GM19467 (cell line): ENCODE measurements around the gene DOCK8.
"Not testable (repeated sequence)": the region's sequence is repeated elsewhere in the genome, so short reads cannot be mapped to it uniquely, and the experiment has no call there.

Experiments used
- ATAC-seq: cut with Tn5 transposase; IDR thresholded peaks from one replicate; pipeline ENCODE4 v1.9.1; 2021; ENCODE audit warnings: mild to moderate bottlenecking, moderate library complexity; ENCODE audit not compliant: unreplicated experiment

Gene DOCK8

GRCh38 chr9:404234-404633, 189.6 kb downstream of the DOCK8 start:
- no peak for ATAC-seq

DNA sequence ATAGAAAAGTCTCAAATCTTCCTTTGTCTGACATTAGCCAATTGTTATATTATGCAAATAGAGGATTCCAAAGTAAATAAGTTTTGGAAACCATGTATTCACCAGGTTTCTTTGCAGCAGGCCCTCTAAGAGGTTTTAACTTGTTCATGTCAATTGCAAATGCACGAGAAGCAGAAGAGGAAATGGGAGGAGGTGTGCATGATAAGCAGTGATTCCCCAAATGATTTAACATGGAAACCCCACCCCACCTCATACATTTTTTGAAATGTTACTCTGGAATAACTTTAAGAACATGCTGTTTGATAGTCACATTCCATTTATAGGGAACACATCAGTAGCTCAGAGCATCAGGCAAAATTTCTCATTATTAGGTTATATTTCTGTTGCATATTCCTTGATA, 190.7 kb downstream of the DOCK8 start:
- no peak for ATAC-seq

GRCh38 chr9:406886-407654, 192.4 kb downstream of the DOCK8 start:
- ATAC-seq = no peak

GRCh38 chr9:409655-410054, 195.0 kb downstream of the DOCK8 start:
- not testable (repeated sequence) for ATAC-seq

DNA sequence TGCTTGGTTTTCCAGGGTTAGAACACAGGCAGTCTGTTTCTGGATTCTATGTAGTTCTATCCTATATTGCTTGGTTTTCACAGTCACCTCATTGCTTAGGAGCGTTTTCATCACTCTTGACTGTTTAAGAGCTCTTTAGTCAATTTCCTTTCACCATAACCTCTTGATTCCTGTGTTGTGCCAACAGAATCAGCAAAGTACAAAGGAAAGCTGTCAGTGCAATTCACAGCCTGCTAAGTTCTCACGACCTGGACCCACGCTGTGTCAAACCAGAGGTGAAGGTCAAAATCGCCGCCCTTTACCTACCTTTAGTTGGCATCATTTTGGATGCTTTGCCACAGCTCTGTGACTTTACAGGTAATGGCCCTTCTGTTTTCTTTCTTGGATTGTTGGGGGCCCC, 199.9 kb downstream of the DOCK8 start:
- no peak for ATAC-seq

GRCh38 chr9:419571-420171, 205.0 kb downstream of the DOCK8 start:
- no peak for ATAC-seq

- ATAC-seq = no peak
These were observed 207.2 kb downstream of the DOCK8 start for GRCh38 chr9:421896-422295.

GRCh38 chr9:426264-426663, 211.6 kb downstream of the DOCK8 start:
- ATAC-seq = no peak

DNA sequence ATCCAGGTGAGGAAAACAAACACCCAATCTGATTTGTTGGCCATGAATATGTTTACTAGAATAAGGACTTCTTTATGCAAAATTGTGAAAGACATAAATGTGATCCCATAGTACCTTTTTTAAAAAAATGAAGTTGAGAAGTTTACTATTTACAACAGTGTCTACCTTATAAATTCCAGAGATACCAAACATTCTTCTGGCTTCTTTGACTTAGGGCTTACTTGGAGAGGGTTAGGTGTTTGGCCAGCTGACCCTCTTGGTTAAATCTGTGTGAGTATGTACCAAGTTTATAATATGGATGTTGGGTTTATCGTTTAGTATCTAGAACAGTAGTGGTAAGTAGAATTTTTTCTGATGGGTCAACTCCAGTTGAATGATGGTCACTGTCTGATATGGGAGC, 212.3 kb downstream of the DOCK8 start:
- no peak for ATAC-seq

DNA sequence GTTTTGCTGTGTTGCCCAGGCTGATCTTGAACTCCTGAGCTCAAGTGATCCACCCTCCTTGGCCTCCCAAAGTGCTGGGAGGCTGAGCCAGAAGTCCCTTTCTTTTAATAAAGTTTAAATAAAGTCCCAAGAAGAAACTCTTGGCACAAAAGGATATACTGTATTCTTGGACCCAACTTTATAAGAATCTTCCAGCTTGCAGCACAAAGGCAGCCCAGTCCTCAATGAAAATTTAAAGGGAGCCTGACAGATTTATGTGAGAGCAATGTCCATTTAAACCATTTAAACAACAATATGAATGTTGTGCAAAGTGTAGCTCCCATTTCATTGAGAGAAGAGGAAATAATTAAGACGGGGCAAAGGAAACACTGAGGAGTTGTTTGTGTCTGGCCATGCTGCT, 217.0 kb downstream of the DOCK8 start:
- no peak for ATAC-seq

- ATAC-seq = no peak
These were observed 221.8 kb downstream of the DOCK8 start for GRCh38 chr9:436482-436881.

DNA sequence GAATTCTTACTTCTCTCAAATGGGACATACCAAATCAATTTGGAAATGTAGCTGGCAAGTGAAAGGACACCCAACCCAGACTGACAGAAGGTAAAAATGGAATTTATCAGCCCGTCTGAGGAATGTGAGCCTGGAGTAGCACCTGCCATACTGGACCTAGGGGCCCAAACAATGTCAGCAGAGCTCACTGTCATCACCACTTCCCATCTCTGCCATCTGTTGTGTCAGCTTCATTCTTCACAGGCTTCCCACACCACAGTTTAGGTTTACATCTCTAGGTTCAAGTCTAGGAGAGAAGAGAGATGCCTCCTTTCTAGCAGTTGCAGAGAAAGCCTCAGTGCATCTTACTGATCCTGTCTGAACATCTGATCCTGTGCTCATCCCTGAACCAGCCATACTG, 222.4 kb downstream of the DOCK8 start:
- no peak for ATAC-seq

- no peak for ATAC-seq
These were observed 222.9 kb downstream of the DOCK8 start for GRCh38 chr9:437574-438001.

- ATAC-seq = no peak
These were observed 223.4 kb downstream of the DOCK8 start for GRCh38 chr9:438066-438465.

GRCh38 chr9:438961-439768, 224.5 kb downstream of the DOCK8 start:
- no peak for ATAC-seq

- ATAC-seq = no peak
These were observed 226.5 kb downstream of the DOCK8 start for GRCh38 chr9:441126-441525.

- ATAC-seq = no peak
These were observed 229.9 kb downstream of the DOCK8 start for GRCh38 chr9:444528-444927.

DNA sequence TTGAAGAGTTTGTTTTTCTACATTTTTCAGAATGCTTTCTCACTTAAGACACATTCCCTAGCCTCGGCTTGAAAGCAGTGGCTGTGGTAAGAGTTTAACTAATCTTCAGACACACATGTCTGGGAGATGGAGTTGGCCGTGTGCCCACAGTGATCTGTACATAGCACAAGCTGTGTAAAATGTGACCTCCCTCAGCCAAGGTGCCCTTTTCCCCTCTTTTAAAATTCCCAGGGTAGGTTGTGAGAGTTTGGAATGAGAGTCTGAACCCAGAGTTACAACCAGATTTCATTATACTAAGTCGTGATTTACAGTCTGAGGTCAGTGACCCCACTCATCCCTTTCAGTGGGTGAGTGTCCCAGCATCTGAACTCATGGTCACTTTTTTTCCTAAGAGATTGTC, 230.4 kb downstream of the DOCK8 start:
- no peak for ATAC-seq

- no peak for ATAC-seq
These were observed 231.5 kb downstream of the DOCK8 start for GRCh38 chr9:446074-446699.

DNA sequence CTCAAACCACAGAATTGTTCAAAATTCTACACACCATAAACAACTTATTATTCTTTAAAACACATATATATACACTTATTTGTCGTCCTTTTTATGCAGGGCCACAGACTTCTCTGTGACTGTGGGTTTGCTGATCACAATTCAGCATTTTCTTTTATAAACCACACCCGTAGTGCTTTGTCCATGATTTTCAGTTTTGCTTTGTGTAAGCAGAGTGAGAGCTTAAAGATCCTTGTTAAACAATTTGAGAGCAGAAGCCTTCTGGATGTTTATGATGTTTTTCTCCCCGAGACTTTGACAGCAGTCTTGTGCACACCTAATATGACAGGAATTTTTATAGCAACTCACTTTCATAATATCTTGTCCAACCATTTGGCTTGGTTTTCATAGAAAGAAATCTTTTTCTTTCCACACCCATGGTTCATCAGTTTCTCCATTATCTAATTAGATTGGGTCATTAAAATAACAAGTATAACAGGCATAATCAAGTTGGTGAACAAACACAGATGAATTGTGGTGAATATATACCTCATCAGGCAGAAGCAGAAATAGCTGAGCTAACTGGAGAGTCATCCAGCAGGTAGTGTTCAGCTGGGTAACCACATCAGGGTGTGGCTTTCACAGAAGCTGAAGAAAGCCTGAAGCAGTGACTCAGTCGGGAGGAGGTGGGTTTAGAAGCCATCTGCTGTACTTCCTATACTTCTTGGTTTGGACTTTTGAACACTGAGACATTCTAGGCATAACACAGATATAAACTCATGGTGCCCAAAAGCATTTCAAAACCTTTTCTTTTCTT, 232.8 kb downstream of the DOCK8 start:
- no peak for ATAC-seq

- no peak for ATAC-seq
These were observed 235.4 kb downstream of the DOCK8 start for GRCh38 chr9:450057-450456.
